Stomach (tissue), 4 donors: ENCODE results near the gene ZC3H10.

Source experiments
- CTCF ChIP-seq, 7 experiments: fragments of 450-650 bp in 4 of 7; fragments of 200-600 bp in 3 of 7; sonication (generic) in 3 of 7; IDR thresholded peaks; one replicate each; pipeline ENCODE4 v1.5.1; 2016 to 2019; ENCODE audit warnings: antibody characterized with exemption in 7 of 7, control low read depth in 2 of 7, mild to moderate bottlenecking in 1 of 7
- EP300 ChIP-seq: sonication (generic); formaldehyde crosslinking; IDR thresholded peaks from one replicate; pipeline ENCODE4 v1.6.1; 2017; ENCODE audit warnings: antibody characterized with exemption
- POLR2A ChIP-seq, 4 donors: fragments of 450-650 bp; IDR thresholded peaks; one replicate each; pipeline ENCODE4 v1.6.1; 2016; ENCODE audit warnings: antibody characterized with exemption in 4 of 4, control low read depth in 2 of 4, mild to moderate bottlenecking in 1 of 4, moderate library complexity in 1 of 4
- POLR2AphosphoS5 ChIP-seq, 3 donors: sonication (generic); formaldehyde crosslinking; IDR thresholded peaks; one replicate each; pipeline ENCODE4 v1.6.1; 2016; ENCODE audit warnings: antibody characterized with exemption in 3 of 3

- TF ChIP-seq POLR2A (IDR thresholded peaks at IDR 0.05) (no peak), EP300 (no peak), CTCF (IDR thresholded peaks at IDR 0.05) (no peak), POLR2AphosphoS5 (IDR thresholded peaks at IDR 0.05) (no peak)
Measured at GRCh38 chr12:56110571-56110970, 7.5 kb upstream of the ZC3H10 start.
